T-cell (primary cell): ENCODE data around the gene GIT2. TPM values are rescaled to one million over a fixed set of nuclear protein-coding genes. Genes with fewer than 3 reads are reported as not detected.
A peak's percentile ranks its signal among the peaks of the same experiment; 100 is the strongest.
"Not testable (repeated sequence)": the region's sequence is repeated elsewhere in the genome, so short reads cannot be mapped to it uniquely, and the experiment has no call there.

Source experiments
- ATAC-seq, 4 experiments: fragments of 200-7000 bp in 3 of 4; fragments of 150-1000 bp in 1 of 4; cut with Tn5 transposase; replicated peaks in 1 of 4; 1 replicate in 3 of 4; 2 replicates in 1 of 4; pipeline ENCODE4 v1.10.0; 2021; ENCODE audit warnings: moderate library complexity in 3 of 4, mild to moderate bottlenecking in 2 of 4, moderate number of reproducible peaks in 1 of 4
- CTCF ChIA-PET, 2 donors: fragments of 300-600 bp; sonication (Branson Sonifier 250); formaldehyde crosslinking; loops; one replicate each; lab custom pipeline; 2022; ENCODE audit warnings: antibody characterized with exemption in 2 of 2; lab: Charles Lee
- POLR2A ChIA-PET, 2 donors: fragments of 300-600 bp; sonication (Branson Sonifier 250); formaldehyde crosslinking; loops; one replicate each; lab custom pipeline; 2022; ENCODE audit warnings: antibody characterized with exemption in 2 of 2; lab: Charles Lee
- DNase-seq, 35 experiments: peaks; one replicate each; pipeline versions ENCODE4 v3.0.0 to v3.0.0-alpha.2; 2013 to 2023
- H3K27ac ChIP-seq: one replicate; pipeline ENCODE4 v1.5.1; 2013; ENCODE audit warnings: low read length
- H3K27me3 ChIP-seq, 2 experiments: replicated peaks in 1 of 2; 1 replicate in 1 of 2; 2 replicates in 1 of 2; pipeline versions ENCODE4 v1.6.1 to v1.7.0; 2013; ENCODE audit warnings: low read length in 1 of 2, mixed read lengths in 1 of 2; ENCODE audit not compliant: control insufficient read depth in 2 of 2, insufficient read depth in 2 of 2; ENCODE audit errors: extremely low read depth in 1 of 2
- H3K36me3 ChIP-seq, 2 donors: 1 replicate in 1 of 2; 2 replicates in 1 of 2; pipeline versions ENCODE4 v1.6.1 to v1.7.0; 2013; ENCODE audit warnings: low read length in 1 of 2; ENCODE audit not compliant: control insufficient read depth in 2 of 2, insufficient read depth in 1 of 2; ENCODE audit errors: extremely low read depth in 1 of 2
- H3K4me1 ChIP-seq, 2 experiments: 1 replicate in 1 of 2; 2 replicates in 1 of 2; pipeline versions ENCODE4 v1.6.1 to v1.7.0; 2013; ENCODE audit warnings: low read length in 2 of 2, mixed read lengths in 1 of 2; ENCODE audit not compliant: insufficient read depth in 2 of 2, control insufficient read depth in 1 of 2; ENCODE audit errors: extremely low read depth in 1 of 2
- H3K4me3 ChIP-seq, 2 donors: 1 replicate in 1 of 2; 2 replicates in 1 of 2; pipeline versions ENCODE4 v1.5.1 to v1.7.0; 2013; ENCODE audit warnings: mild to moderate bottlenecking in 2 of 2, low read length in 1 of 2, moderate library complexity in 1 of 2; ENCODE audit not compliant: control insufficient read depth in 1 of 2; ENCODE audit errors: extremely low read depth in 1 of 2
- H3K9me3 ChIP-seq: 2 replicates; pipeline ENCODE4 v1.7.0; 2013
- H3K27ac Mint-ChIP-seq, 2 donors: one replicate each; pipeline ENCODE4 v1.8.0; 2020 to 2021; ENCODE audit warnings: mild to moderate bottlenecking in 2 of 2, mixed read lengths in 2 of 2
- H3K27me3 Mint-ChIP-seq, 2 donors: one replicate each; pipeline ENCODE4 v1.8.0; 2021 to 2022; ENCODE audit warnings: mixed read lengths in 2 of 2
- H3K36me3 Mint-ChIP-seq: one replicate; pipeline ENCODE4 v1.8.0; 2021; ENCODE audit warnings: mixed read lengths
- H3K4me1 Mint-ChIP-seq, 3 donors: one replicate each; pipeline ENCODE4 v1.8.0; 2020 to 2022; ENCODE audit warnings: mixed read lengths in 3 of 3, mild to moderate bottlenecking in 1 of 3
- H3K4me3 Mint-ChIP-seq, 3 donors: one replicate each; pipeline ENCODE4 v1.8.0; 2020 to 2022; ENCODE audit warnings: mild to moderate bottlenecking in 3 of 3, mixed read lengths in 3 of 3, moderate library complexity in 3 of 3
- H3K9me3 Mint-ChIP-seq, 3 donors: one replicate each; pipeline ENCODE4 v1.8.0; 2020 to 2022; ENCODE audit warnings: mixed read lengths in 3 of 3
- WGBS: methylation state at CpG from one replicate; pipeline ENCODE4 v1.1.5; 2013; ENCODE audit warnings: missing lambda C conversion rate; ENCODE audit not compliant: insufficient coverage; 5-methylcytosine and 5-hydroxymethylcytosine counted together
- total RNA-seq, 35 experiments: library from RNA in 6 of 35; stranded (reverse) in 6 of 35; fragments of 120-200 nt in 1 of 35; gene quantifications; one replicate each; pipeline versions ENCODE4 v1.2.1 to v1.2.4 and lab custom pipeline; 2013 to 2026

The GIT2 gene
- total RNA-seq, 5 donors from 2014 or later (not counting 1 experiment from before 2014, with no cell fraction given): 96.7 to 132 (median 108) TPM

DNA sequence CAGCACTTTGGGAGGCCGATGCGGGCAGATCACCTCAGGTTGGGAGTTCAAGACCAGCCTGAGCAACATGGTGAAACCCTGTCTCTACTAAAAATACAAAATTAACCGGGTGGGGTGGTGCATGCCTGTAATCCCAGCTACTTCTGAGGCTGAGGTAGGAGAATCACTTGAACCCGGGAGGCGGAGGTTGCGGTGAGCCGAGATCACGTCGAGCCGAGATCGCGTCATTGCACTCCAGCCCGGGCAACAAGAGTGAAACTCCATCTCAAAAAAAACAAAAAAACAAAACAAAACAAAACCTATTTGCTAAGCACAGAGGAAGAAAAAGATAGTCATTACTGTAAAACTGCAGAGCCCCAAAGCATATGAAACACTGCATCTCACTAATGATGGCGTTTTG is 66.8 kb downstream of the GIT2 start:
- H3K4me3 ChIP-seq, H3K4me1 Mint-ChIP-seq, H3K4me3 Mint-ChIP-seq, H3K27me3 Mint-ChIP-seq, H3K27me3 ChIP-seq, H3K4me1 ChIP-seq, H3K27ac ChIP-seq, H3K27ac Mint-ChIP-seq, H3K9me3 Mint-ChIP-seq, POLR2A ChIA-PET, DNase-seq, ATAC-seq, H3K9me3 ChIP-seq: not testable (repeated sequence)
- CTCF ChIA-PET: interaction anchor here (0.6 to 1.2 kb wide), 2 partner anchors 12 to 75 kb away, joined by 3 to 6 read pairs; no protein-coding TSS in a partner anchor
- H3K36me3 Mint-ChIP-seq: peaks cover 39% of the 10 kb centered on the region
- 98% methylated on average over 7 of the region's 14 CpGs for WGBS
- peaks cover 20 to 42% of the 10 kb centered on the region in 2 donors for H3K36me3 ChIP-seq

DNA sequence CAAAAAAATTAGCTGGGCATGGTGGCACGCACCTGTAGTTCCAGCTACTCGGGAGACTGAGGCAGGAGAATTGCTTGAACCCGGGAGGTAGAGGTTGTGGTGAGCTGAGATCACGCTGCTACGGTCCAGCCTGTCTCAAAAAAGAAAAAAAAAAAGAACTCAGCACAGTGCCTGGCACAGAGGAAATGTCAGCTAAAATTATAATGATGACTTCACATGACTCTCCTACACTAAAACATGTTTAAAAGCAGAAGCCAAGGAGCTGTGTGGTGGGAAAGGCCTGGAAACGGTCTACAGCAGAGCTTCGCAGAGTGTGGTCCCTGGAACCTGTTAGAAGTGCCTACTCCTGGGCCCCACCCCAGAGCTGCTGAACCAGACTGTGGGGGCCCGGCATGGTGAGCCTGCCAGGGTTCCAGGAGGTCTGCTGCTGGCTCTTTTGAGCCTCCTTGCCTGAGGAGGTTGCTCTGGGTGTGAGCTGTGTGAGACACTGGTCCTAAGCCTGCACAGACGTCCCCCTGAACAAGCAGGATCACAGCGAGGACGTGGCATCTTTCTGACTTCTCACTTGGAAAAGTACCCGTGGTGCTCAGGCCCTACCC is 68.0 kb downstream of the GIT2 start:
- H3K4me1 Mint-ChIP-seq: peaks cover 0 to 3% (median 0%) of the 10 kb centered on the region in 3 donors
- no peaks in the 10 kb centered on the region for H3K4me1 ChIP-seq
- no peaks in the 10 kb centered on the region for H3K9me3 ChIP-seq
- ATAC-seq (no peak), DNase-seq (no peak)
- no peak overlapping the region for H3K4me3 ChIP-seq
- no peaks in the 10 kb centered on the region for H3K27me3 ChIP-seq
- no peak overlapping the region for H3K27ac ChIP-seq
- ChIA-PET CTCF (interaction anchor here in 1 of 2 donors (0.6 to 0.7 kb wide), 2 partner anchors 21 to 162 kb away, joined by 3 to 4 read pairs; no protein-coding TSS in a partner anchor), POLR2A (interaction anchor here in 1 of 2 donors (0.6 kb wide), 1 partner anchor 12 kb away, joined by 5 read pairs; no protein-coding TSS in a partner anchor)
- H3K27me3 Mint-ChIP-seq: no peaks in the 10 kb centered on the region
- WGBS: 93% methylated on average over 6 of the region's 12 CpGs
- H3K9me3 Mint-ChIP-seq: no peaks in the 10 kb centered on the region
- no peak overlapping the region for H3K27ac Mint-ChIP-seq
- peaks cover 15 to 35% of the 10 kb centered on the region in 2 donors for H3K36me3 ChIP-seq
- H3K4me3 Mint-ChIP-seq: no peak overlapping the region
- peaks cover 33% of the 10 kb centered on the region for H3K36me3 Mint-ChIP-seq

DNA sequence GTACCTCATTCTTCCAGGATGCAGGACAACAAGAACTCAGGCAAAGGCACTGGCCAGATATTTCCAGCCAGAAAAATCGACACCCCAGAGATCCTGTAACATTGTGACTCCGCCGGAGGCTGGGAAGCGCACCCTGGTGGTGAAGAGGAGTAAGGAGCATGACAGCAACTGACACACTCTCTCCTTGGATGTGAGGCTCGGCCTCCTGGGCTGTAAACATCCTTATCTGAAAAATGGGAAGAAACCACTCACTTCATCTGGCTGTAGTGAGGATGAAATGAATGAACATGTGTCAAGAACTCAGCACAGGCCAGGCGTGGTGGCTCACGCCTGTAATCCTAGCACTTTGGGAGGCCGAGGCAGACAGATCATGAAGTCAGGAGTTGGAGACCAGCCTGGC is 68.5 kb downstream of the GIT2 start:
- peaks cover 0 to 3% (median 0%) of the 10 kb centered on the region in 3 donors for H3K4me1 Mint-ChIP-seq
- POLR2A ChIA-PET: no interaction called here
- peaks cover 14 to 33% of the 10 kb centered on the region in 2 donors for H3K36me3 ChIP-seq
- H3K4me3 ChIP-seq: no peak overlapping the region
- H3K36me3 Mint-ChIP-seq: peaks cover 29% of the 10 kb centered on the region
- CTCF ChIA-PET: interaction anchor here in 1 of 2 donors (0.7 kb wide), 1 partner anchor 1655 kb away, joined by 9 read pairs; no protein-coding TSS in a partner anchor
- no peak overlapping the region for H3K4me3 Mint-ChIP-seq
- H3K9me3 ChIP-seq: no peaks in the 10 kb centered on the region
- H3K27ac Mint-ChIP-seq: peak overlapping the region; percentile 32 to 49
- H3K27me3 Mint-ChIP-seq: no peaks in the 10 kb centered on the region
- DNase-seq (peak in 28 of 35 experiments; percentile 9 to 62 (median 27)), ATAC-seq (peak in 3 of 4 experiments; percentile 37 to 59 (median 54))
- H3K27me3 ChIP-seq: no peaks in the 10 kb centered on the region
- no peaks in the 10 kb centered on the region for H3K4me1 ChIP-seq
- H3K9me3 Mint-ChIP-seq: no peaks in the 10 kb centered on the region
- 60% methylated on average over 1 of the region's 8 CpGs for WGBS
- H3K27ac ChIP-seq: no peak overlapping the region

DNA sequence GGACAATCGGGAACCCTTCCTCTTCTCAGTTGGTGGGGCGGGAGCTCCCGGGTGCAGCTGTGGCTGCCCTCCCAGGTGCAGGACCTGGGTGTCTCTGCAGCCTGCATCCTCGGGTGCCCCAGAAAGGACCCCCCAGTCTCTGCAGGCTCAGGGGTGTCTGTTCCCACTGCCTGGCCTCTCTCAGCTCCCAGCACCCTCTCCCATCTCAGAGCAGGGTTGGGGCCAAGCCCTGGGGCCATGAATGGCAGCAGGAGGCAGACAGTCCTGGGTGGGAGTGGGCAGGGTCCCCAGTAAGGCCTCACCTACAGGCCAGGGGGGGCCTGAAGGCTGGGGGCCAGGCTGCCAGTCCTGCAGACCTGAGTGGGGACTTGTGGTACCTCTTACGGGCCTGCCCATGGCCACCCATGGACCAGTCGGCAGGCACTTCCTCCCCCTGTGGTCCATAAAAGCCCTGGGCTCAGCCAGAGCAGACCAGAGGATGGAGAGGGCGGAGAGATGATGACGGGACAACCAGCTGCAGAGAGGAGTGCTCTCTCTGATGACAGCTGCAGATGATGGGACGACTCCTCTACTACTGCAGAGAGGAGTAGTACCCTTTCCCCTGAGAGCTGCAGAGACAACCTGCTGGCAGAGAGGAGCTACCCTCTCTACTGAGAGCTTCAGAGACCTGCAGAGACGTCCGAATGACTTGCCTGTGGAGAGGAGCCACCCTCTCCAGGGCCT is 69.5 kb downstream of the GIT2 start:
- DNase-seq: no peak
- H3K4me1 Mint-ChIP-seq: peaks cover 0 to 3% (median 0%) of the 10 kb centered on the region in 3 donors
- POLR2A ChIA-PET: no interaction called here
- no peak overlapping the region for H3K4me3 ChIP-seq
- CTCF ChIA-PET: interaction anchor here in 1 of 2 donors (0.5 to 0.7 kb wide), 3 partner anchors 29 to 1656 kb away, joined by 3 to 9 read pairs (median 3); no protein-coding TSS in a partner anchor
- H3K36me3 ChIP-seq: peaks cover 14 to 30% of the 10 kb centered on the region in 2 donors
- H3K27ac Mint-ChIP-seq: no peak overlapping the region
- ATAC-seq: no peak
- no peaks in the 10 kb centered on the region for H3K27me3 Mint-ChIP-seq
- 93% methylated on average over 7 of the region's 11 CpGs for WGBS
- no peaks in the 10 kb centered on the region for H3K9me3 ChIP-seq
- no peaks in the 10 kb centered on the region for H3K4me1 ChIP-seq
- H3K9me3 Mint-ChIP-seq: no peaks in the 10 kb centered on the region
- no peaks in the 10 kb centered on the region for H3K27me3 ChIP-seq
- no peak overlapping the region for H3K4me3 Mint-ChIP-seq
- H3K27ac ChIP-seq: no peak overlapping the region
- peaks cover 23% of the 10 kb centered on the region for H3K36me3 Mint-ChIP-seq

DNA sequence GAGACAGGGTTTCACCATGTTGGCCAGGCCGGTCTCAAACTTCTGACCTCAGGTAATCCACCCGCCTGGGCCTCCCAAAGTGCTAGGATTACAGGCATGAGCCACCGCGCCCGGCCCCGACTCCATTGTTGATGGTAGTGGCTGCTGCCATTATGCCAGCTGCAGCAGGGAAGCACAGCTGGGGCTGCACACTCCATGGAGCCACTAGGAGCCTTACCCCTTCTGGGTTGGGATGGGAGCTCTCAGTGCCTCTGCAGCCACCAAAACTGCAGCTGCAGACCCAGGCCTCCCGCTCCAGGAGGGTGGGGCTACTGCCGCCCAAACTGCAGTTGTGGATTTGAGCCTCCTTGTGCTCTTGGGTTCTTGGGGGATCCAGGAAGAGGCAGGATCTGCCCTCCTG is 70.2 kb downstream of the GIT2 start:
- no peak for DNase-seq
- no peak for ATAC-seq
- no peak overlapping the region for H3K4me3 ChIP-seq
- H3K9me3 Mint-ChIP-seq: no peaks in the 10 kb centered on the region
- peaks cover 20% of the 10 kb centered on the region for H3K36me3 Mint-ChIP-seq
- H3K4me1 Mint-ChIP-seq: peaks cover 0 to 3% (median 0%) of the 10 kb centered on the region in 3 donors
- WGBS: 91% methylated on average over 7 of the region's 8 CpGs
- no peak overlapping the region for H3K27ac Mint-ChIP-seq
- no peaks in the 10 kb centered on the region for H3K27me3 ChIP-seq
- no peaks in the 10 kb centered on the region for H3K4me1 ChIP-seq
- no peak overlapping the region for H3K4me3 Mint-ChIP-seq
- no peaks in the 10 kb centered on the region for H3K9me3 ChIP-seq
- ChIA-PET POLR2A (no interaction called here), CTCF (no interaction called here)
- H3K27me3 Mint-ChIP-seq: no peaks in the 10 kb centered on the region
- H3K36me3 ChIP-seq: peaks cover 14 to 27% of the 10 kb centered on the region in 2 donors
- no peak overlapping the region for H3K27ac ChIP-seq

DNA sequence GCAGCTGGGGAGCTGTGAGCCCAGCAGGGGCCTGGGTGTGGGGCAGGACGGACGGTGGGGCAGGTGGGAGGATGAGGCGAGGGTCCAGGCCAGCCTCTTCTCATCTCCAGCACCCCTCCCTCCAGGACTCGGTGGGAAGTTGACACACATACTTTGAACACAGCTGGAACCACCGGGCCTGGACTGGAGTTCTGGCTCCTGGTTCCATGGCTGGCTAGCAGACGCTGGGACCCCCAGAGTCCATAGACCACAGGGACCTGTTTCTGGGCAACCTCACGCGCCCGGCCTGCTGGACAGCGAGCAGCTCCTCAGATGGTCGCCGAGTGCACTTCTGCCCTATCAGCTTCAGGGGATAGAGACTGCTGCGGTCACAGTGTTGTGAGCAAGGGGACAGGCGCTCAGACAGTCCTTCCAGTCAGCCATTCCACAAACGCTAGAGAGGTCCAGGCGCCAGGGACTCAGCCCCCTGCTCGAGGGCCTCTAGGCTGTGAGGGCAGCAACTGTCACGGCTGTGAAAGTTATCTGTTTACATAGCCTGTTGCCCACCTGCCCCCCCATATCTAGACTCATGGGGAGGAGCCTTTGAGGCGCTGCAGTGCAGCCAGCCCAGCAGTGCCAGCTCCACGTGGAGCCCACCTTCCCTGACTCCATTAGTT is 70.9 kb downstream of the GIT2 start:
- Mint-ChIP-seq H3K27me3 (no peaks in the 10 kb centered on the region), H3K36me3 (peaks cover 24% of the 10 kb centered on the region), H3K9me3 (no peaks in the 10 kb centered on the region), H3K4me3 (no peak overlapping the region), H3K27ac (no peak overlapping the region), H3K4me1 (peaks cover 0 to 3% (median 0%) of the 10 kb centered on the region in 3 donors)
- no peaks in the 10 kb centered on the region for H3K9me3 ChIP-seq
- no peaks in the 10 kb centered on the region for H3K4me1 ChIP-seq
- H3K27ac ChIP-seq: no peak overlapping the region
- no peaks in the 10 kb centered on the region for H3K27me3 ChIP-seq
- CTCF ChIA-PET: no interaction called here
- no peak for DNase-seq
- ATAC-seq: no peak
- H3K4me3 ChIP-seq: no peak overlapping the region
- peaks cover 12 to 27% of the 10 kb centered on the region in 2 donors for H3K36me3 ChIP-seq
- 94% methylated on average over 13 of the region's 20 CpGs for WGBS
- POLR2A ChIA-PET: no interaction called here
